RWPE2 (cell line): ENCODE results near the gene SLC22A13.

Experiments used
- ATAC-seq: fragments of 200-7000 bp; cut with Tn5 transposase; 3 replicates; pipeline ENCODE4 v1.9.1; 2021; ENCODE audit warnings: low read depth
- DNase-seq: peaks from one replicate; pipeline ENCODE4 v3.0.0-alpha.2; 2020; ENCODE audit warnings: low spot score
- H3K27ac ChIP-seq: fragments of 450-650 bp; 2 replicates; pipeline ENCODE4 v1.5.1; 2017; ENCODE audit warnings: mild to moderate bottlenecking; ENCODE audit not compliant: poor library complexity, severe bottlenecking
- H3K27me3 ChIP-seq: fragments of 250-450 bp; sonication (Bioruptor Pico); 2 replicates; pipeline ENCODE4 v1.5.1; 2021; ENCODE audit warnings: mild to moderate bottlenecking, moderate library complexity; ENCODE audit not compliant: insufficient read depth, poor library complexity, severe bottlenecking
- H3K36me3 ChIP-seq: fragments of 250-450 bp; sonication (Bioruptor Pico); 2 replicates; pipeline ENCODE4 v1.5.1; 2020; ENCODE audit warnings: low read depth, mild to moderate bottlenecking, moderate library complexity
- H3K4me1 ChIP-seq: fragments of 250-450 bp; sonication (Bioruptor Pico); 2 replicates; pipeline ENCODE4 v1.5.1; 2021; ENCODE audit warnings: mild to moderate bottlenecking, moderate library complexity; ENCODE audit not compliant: insufficient read depth, poor library complexity, severe bottlenecking
- H3K4me3 ChIP-seq: fragments of 250-450 bp; sonication (Bioruptor Pico); 2 replicates; pipeline ENCODE4 v1.5.1; 2021; ENCODE audit warnings: mild to moderate bottlenecking, moderate library complexity; ENCODE audit not compliant: severe bottlenecking
- H3K9me3 ChIP-seq: fragments of 250-450 bp; sonication (Bioruptor Pico); 2 replicates; pipeline ENCODE4 v1.5.1; 2021; ENCODE audit warnings: mild to moderate bottlenecking, moderate library complexity; ENCODE audit not compliant: severe bottlenecking
- CTCF ChIP-seq: fragments of 450-650 bp; IDR thresholded peaks from one replicate; pipeline ENCODE4 v1.5.1; 2017; ENCODE audit warnings: mild to moderate bottlenecking, moderate library complexity; ENCODE audit not compliant: poor library complexity, severe bottlenecking

The SLC22A13 gene

GRCh38 chr3:38250198-38250597, 15.4 kb upstream of the SLC22A13 start:
- H3K4me1 ChIP-seq: peaks cover 6% of the 10 kb centered on the region
- no peak overlapping the region for H3K27ac ChIP-seq
- TF ChIP-seq CTCF: no peak
- DNase-seq (no peak), ATAC-seq (no peak)
- no peak overlapping the region for H3K4me3 ChIP-seq
- H3K27me3 ChIP-seq: no peaks in the 10 kb centered on the region
- peaks cover 95% of the 10 kb centered on the region for H3K36me3 ChIP-seq
- no peaks in the 10 kb centered on the region for H3K9me3 ChIP-seq

GRCh38 chr3:38251197-38251596, 14.4 kb upstream of the SLC22A13 start:
- Histone ChIP-seq H3K4me1 (peaks cover 6% of the 10 kb centered on the region), H3K27ac (no peak overlapping the region), H3K27me3 (no peaks in the 10 kb centered on the region), H3K9me3 (no peaks in the 10 kb centered on the region), H3K4me3 (no peak overlapping the region), H3K36me3 (peaks cover 92% of the 10 kb centered on the region)
- no peak for DNase-seq
- no peak for TF ChIP-seq CTCF
- no peak for ATAC-seq

GRCh38 chr3:38253704-38254103, 11.9 kb upstream of the SLC22A13 start:
- ATAC-seq (no peak), DNase-seq (no peak)
- H3K9me3 ChIP-seq: no peaks in the 10 kb centered on the region
- H3K27me3 ChIP-seq: no peaks in the 10 kb centered on the region
- no peaks in the 10 kb centered on the region for H3K4me1 ChIP-seq
- H3K4me3 ChIP-seq: no peak overlapping the region
- TF ChIP-seq CTCF: no peak
- no peak overlapping the region for H3K27ac ChIP-seq
- peaks cover 67% of the 10 kb centered on the region for H3K36me3 ChIP-seq

GRCh38 chr3:38254872-38255271, 10.7 kb upstream of the SLC22A13 start:
- no peak for ATAC-seq
- Histone ChIP-seq H3K9me3 (no peaks in the 10 kb centered on the region), H3K27ac (no peak overlapping the region), H3K36me3 (peaks cover 56% of the 10 kb centered on the region), H3K4me1 (no peaks in the 10 kb centered on the region), H3K27me3 (no peaks in the 10 kb centered on the region), H3K4me3 (no peak overlapping the region)
- TF ChIP-seq CTCF: no peak
- DNase-seq: no peak

- Histone ChIP-seq H3K4me1 (no peaks in the 10 kb centered on the region), H3K4me3 (no peak overlapping the region), H3K27me3 (no peaks in the 10 kb centered on the region), H3K36me3 (peaks cover 52% of the 10 kb centered on the region), H3K9me3 (no peaks in the 10 kb centered on the region), H3K27ac (no peak overlapping the region)
- DNase-seq (no peak), ATAC-seq (no peak)
- no peak for TF ChIP-seq CTCF
Measured at GRCh38 chr3:38255627-38256026, 10.0 kb upstream of the SLC22A13 start.
